Mesenteric fat pad (tissue), 1 donor: Measurements from ENCODE around the gene TRNP1. TPM values are rescaled to one million over a fixed set of nuclear protein-coding genes. Genes with fewer than 3 reads are reported as not detected.

Experiments used
- DNase-seq: peaks from one replicate; pipeline ENCODE4 v3.0.0-alpha.2; 2020; ENCODE audit warnings: low spot score
- total RNA-seq: library from RNA; stranded (reverse); fragmentation: NEBNext Ultra II Directional; extraction: Animal tissue kit (Norgen Biotek cat#: 25700); gene quantifications from one replicate; pipeline ENCODE4 v1.2.1, GENCODE V29; 2021
- donor health status: DM: yes; HTN: yes; CAD: no.

TRNP1 gene
- total RNA-seq, 1 donor from 2014 or later = 1.7 TPM

DNA sequence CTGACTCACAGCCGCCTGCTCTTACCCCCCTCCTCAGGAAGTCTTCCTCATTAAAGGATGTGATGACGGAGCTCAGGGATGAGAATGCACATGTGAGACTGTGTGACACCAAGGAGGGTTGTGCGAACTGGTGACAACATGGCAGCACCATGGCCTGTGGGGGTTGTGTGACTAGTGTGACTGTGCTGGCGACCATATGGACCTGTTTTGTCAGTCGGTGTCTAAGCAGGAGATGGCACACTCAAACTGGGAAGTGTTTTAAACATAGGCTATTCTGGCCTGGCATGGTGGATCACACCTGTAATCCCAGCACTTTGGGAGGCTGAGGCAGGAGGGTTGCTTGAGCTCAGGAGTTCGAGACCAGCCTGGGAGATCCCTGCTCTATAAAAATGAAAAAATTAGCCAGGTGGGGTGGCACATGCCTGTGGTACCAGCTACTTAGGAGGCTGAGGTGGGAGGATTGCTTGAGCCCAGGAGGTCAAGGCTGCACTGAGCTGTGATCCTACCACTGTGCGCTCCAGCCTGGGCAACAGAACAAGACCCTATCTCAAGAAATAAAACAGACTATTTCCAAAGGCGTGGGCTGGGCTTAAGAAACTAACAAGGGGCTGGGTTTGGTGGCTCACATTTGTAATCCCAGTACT lies 7.4 kb downstream of the TRNP1 start:
- no peak for DNase-seq

DNA sequence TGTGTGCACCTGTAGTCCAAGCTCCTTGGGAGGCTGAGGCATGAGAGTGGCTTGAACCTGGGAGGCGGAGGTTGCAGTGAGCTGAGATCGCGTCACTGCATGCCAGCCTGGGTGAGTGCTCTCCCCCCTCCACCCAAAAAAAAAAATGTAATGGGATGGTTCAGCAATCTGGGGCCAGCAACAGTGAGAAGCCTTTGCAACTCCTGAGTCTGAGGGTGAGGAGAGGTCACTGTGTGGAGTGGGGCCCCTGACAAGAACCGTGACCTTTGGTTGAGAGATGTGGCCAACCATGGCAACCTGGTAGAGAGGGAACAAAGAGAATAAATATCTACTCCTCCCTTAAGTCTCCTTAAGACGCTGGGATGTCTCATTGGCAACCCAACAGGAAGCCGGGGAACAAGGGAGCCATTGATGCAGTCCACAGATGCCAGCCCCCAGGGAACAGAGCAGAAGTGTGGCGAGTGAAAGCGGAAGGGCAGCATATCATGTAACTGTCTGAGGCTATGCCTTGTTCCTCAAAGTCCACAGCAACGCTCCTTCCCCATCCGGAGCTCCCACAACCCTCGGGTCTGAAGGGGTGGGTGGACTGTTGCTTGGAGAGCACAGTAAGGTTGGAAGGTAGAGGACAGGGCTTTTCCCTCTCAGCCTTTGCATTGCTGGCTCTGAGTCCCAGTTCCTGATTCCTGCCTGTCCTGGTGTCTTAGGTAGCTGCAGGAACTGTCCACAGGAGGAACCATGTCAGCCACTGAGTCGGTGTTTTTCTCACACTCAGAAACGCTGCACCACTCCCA lies 8.3 kb downstream of the TRNP1 start:
- DNase-seq = no peak

DNA sequence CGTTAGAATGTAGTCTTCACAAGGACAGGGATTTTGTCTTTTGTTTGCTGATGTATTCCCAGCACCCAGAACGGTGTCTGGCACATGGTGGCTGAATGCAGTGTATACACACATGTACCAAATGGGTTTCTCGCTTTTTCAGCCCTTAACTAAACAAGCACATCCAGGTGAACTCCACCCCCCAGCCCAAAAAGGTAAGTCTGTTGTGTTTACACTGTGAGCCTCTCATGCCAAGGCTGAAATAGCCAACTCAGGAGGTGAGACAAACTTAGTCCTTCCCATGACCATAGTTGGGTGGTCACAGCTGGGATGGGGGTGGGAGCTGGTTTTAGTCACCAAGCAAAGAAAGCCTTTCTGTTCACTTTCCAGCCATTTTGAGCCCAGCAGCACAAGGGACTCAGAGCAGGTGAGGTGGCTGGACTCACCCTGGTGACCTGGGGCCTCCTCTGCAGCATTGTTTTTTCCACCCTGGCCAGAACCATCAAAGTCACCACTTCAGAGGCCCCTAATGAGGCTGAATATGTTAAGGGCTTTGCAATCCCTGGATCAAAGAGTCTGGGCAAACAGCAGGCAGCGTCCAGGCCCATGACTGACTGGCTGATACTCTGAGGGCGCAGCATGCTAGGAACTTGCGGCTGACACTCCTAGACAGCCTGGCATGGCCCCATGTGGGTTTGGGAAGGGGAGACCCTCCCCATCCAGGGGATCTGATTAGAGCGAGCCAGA lies 10.4 kb downstream of the TRNP1 start:
- no peak for DNase-seq

- no peak for DNase-seq
Observed at GRCh38 chr1:27004471-27005165, 11.1 kb downstream of the TRNP1 start.

- no peak for DNase-seq
Observed at GRCh38 chr1:27005166-27005530, 11.7 kb downstream of the TRNP1 start.

DNA sequence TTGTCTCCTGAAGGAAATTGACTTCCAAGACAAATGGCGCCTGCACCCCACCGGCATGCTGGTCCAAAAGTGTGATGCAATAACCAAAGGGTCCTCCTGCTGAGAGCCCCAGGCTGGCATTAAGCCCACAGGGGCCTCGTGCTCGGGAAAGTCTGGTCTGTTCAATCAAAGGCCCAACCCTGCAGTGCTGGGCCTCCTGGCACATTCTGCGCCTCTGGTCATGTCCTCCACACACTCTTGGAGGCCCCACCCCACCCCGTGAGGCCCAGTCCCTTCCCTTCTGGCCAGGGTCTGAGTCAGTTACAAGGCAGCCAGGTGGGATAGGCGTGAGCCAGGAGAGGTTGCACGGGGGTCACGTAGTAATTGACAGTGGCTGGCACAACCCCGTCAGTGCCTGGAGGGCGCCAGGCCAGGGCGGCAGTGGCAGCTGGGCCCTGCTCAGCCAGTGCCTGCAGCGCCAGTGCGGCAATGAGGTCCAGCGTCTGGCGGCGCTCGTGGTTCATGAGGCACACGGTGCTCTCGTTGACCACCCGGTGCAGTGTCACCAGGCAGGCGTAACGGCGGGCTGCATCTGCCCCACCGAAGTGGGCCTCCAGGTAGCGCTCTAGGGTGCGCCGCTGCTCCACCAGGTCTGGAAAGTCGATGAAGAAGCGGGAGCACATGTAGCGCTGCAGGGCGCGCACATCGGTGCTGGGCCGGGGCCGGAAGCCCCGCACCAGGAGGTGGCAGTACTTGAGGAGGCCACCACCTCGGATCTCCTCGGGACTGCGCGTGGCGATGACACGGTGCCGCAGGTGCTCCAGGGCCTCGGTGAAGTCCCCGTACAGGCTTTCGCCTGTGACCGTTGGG lies 12.4 kb downstream of the TRNP1 start:
- no peak for DNase-seq

GRCh38 chr1:27006683-27007082 lies 13.2 kb downstream of the TRNP1 start:
- no peak for DNase-seq

GRCh38 chr1:27007909-27008582 lies 14.6 kb downstream of the TRNP1 start:
- DNase-seq = no peak

DNA sequence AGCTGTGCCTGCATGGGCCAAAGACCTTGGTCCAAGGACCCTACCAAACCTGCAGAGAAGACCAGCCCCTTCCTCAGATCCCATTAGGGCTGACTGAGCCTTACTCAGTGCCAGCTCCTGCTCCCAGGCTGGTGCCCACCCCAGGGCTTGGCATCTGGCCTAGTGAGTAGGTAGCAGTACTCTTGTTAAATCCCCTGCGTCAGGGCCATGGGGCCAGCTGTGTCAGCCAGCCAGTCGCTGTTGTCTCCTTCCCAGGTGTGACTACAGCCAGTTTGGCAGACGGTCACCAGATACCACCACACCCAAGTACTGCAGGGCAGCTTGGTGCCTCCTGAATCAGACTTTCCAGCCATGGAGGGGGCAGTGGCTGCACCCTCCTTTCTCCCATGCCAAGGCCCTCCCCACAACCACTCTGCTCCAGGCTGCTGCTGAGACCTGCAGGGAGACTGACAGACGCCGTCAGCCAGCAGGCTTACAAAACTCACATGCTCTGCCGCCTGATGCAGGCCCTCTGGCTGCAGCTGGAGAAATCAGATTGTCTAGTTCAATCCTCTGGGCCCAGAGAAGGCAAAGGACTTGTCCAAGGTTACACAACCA lies 16.2 kb downstream of the TRNP1 start:
- no peak for DNase-seq

DNA sequence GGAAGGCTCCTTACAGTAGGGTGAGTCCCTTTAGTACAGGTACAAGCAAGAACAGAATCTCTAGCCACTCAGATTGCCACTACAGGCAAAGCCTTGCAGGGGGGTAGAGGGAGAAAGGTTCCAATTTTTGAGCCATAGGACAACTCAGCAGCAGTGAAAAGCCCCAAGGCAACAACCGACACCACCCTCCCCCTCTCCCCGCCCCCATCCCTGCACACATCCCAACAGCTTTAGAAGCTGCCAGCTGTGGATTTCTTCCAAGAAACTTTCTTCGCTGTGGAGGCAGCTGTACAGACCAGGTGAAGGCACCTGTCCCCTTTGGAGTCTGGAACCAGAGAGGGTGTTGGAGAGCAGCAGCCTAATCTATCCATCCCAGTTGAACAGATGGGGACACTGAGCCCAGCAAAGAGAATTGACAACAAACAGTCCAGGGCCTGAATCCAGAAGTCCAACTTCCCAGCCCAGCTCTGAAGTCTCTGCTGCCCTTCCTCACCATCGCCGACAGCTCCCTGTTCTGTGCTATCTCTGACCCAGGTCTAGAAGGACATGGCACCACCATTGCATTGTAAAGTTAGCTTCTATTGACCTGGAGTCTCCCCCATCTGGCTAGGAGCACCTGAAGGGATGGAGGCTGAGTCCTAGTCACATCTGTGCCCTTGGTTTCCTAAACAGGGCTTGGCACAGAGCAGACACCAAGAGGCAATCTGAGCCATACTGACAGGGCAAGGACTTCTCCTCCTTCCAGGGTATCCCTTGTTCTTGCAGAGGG lies 16.9 kb downstream of the TRNP1 start:
- DNase-seq = no peak

- DNase-seq = no peak
Observed at GRCh38 chr1:27011058-27011764, 17.7 kb downstream of the TRNP1 start.

DNA sequence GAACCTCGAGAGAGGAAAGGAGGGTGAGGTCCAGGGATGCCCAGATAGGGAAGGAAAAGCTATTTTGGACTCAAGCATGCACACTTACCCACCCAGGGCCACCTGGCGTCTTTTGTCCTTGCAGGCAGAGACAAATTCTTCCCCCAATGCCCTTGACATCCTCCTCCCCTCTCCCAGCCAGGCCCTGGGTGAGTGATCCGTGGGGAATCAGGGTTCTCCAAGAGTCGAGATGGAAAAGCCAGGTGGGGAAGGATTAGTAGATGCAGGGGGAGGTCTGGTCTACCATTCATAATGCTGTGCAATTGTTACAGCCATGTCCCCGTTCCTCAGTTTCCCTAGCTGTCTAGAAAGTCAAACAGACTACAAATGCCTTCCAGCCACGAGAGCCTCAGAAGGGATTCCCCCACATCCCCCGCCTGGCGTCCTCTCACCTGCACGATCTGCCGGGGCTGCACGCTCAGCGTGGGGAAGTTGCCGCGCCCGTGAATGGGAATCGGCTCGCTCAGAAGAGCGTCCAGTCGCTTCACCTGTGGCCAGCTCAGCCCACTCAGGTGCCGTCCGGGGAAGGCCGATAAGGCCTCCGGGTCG lies 18.6 kb downstream of the TRNP1 start:
- no peak for DNase-seq

GRCh38 chr1:27015260-27015659 lies 21.8 kb downstream of the TRNP1 start:
- DNase-seq = no peak

- DNase-seq = no peak
Observed at GRCh38 chr1:27016376-27016775, 22.9 kb downstream of the TRNP1 start.

GRCh38 chr1:27017207-27017606 lies 23.7 kb downstream of the TRNP1 start:
- DNase-seq = no peak

DNA sequence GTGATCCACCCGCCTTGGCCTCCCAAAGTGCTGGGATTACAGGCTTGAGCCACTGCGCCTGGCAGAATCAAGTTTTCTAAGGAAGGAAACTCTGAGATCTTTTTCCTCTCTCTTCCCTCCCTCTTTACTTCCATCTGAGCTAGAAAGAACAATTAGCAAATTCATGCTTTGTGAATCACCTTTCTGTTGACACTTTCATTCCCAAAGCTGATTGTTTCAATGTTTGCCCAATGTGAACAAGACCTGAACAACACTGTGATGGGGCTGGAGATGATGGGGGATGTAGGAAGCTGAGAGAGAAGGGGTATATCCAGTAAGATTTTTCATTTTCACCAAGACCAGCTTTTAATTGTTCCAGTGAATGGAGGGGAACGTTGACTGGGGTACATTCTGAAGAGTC lies 24.8 kb downstream of the TRNP1 start:
- DNase-seq = no peak

DNA sequence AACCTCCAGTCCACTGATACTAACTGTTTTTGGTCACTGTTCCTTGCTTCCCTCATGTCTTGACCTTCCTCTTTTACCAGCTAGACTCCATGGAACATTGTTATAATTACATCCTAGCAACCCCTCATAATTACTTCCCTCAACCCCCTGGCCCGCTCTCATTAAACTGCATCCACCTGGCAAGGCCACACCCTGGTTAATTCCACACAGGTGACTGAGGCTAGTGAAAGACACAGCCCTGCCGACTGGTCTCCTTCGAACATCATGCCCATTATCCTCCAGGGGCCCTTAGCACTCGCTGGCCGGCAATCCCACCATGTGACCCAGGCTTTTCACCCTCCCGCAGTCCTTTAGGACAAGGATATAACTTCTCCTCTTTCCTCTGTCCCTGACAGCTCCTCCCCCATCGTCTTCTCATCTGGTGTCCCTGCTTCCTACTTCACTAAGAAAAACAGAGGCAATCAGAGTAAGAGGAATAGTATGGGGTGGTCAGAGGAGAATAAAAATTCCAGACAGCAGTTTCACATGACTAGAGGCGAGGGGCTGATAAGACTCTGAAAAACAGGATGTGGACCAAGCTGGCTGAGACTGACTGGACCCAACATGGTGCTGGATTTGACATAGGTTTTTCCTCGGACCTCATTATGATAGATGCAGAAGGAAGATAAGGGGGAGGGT lies 28.0 kb downstream of the TRNP1 start:
- DNase-seq = no peak
